ENCODE measurements around the gene EIF4H.
"Not testable (repeated sequence)": the region's sequence is repeated elsewhere in the genome, so short reads cannot be mapped to it uniquely, and the experiment has no call there.

Gene EIF4H

DNA sequence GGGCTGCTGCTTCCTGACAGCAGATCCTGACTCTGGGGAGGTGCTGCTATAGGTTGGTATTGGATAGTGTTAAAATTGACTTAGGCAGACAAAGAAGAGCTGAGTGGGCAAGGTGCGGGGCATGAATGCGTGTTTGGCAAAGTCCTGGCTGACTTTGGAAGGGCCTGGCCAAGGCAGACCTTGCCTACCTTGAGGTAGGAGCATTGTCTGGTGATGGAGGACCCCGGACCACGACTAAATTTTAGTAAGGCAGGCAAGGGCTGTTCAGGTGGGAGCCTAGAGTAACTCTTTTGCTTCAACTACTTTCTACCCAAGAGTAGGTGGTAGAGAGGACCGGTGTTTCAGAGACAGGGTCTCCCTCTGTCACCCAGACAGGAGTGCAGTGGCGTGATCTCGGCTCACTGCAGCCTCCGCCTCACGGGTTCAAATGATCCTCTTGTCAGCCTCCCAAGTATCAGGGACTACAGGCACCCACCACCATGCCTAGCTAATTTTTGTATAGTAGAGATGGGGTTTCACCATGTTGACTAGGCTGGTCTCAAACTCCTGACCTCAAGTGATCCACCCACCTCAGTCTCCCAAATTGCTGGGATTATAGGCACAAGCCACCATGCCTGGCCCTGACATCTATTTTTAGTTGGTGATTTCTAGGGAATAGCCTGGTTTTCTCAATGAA, 23.4 kb downstream of the EIF4H start:
- CTCF ChIA-PET: interaction anchor here (0.6 to 2.1 kb wide), 3 partner anchors 9 to 203 kb away, joined by 3 to 9 read pairs (median 7); no protein-coding TSS in a partner anchor
- POLR2A ChIA-PET: interaction anchor here (0.7 kb wide), 1 partner anchor 20 kb away, joined by 3 read pairs; no protein-coding TSS in a partner anchor

DNA sequence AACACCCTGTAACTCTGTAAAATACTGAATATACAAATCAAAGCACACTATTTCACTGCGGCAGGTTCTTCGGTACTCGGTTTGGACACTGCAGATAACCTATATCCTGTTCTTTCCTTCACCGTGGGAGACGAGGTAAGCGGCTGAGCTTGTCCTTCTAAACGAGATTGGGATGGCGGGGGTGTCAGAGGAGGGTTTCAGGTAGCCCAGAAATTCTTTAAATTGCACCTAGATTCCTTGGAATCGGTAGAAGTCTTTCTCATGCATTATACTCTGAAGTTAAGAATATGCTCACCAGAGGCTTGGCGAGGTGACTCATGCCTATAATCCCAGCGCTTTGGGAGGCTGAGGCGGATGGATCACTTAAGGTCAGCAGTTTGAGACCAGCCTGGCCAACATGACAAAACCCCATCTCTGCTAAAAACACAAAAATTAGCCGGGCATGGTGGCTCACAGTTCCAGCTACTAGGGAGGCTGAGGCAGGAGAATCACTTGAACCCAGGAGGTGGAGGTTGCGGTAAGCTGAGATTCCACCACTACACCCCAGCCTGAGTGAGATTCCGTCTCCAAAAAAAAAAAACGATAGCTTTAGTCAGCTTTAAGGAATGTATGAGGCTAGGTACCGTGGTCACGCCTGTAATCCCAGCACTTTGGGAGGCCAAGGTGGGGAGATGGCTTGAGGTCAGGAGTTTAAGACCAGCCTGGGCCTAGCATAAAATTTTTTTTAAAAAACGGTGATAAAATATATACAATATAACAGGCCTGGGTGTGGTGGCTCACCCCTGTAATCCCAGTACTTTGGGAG, 25.6 kb downstream of the EIF4H start:
- DNase-seq (ENCODE audit: extremely low spot score): no peak
- no peak for TF ChIP-seq ELF4 (IDR thresholded peaks at IDR 0.05)
- TF ChIP-seq FOXK2 (IDR thresholded peaks at IDR 0.05): no peak
- TF ChIP-seq TARDBP (IDR thresholded peaks at IDR 0.05): no peak
- no peak for TF ChIP-seq ARNT (IDR thresholded peaks at IDR 0.05)
- TF ChIP-seq, protein P1, sequence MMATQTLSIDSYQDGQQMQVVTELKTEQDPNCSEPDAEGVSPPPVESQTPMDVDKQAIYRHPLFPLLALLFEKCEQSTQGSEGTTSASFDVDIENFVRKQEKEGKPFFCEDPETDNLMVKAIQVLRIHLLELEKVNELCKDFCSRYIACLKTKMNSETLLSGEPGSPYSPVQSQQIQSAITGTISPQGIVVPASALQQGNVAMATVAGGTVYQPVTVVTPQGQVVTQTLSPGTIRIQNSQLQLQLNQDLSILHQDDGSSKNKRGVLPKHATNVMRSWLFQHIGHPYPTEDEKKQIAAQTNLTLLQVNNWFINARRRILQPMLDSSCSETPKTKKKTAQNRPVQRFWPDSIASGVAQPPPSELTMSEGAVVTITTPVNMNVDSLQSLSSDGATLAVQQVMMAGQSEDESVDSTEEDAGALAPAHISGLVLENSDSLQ (IDR thresholded peaks at IDR 0.05): no peak
- TF ChIP-seq L3MBTL2 (conservative IDR thresholded peaks at IDR 0.05): no peak
- TF ChIP-seq BHLHE40 (IDR thresholded peaks at IDR 0.05; ENCODE audit: borderline replicate concordance): no peak
- no peak for TF ChIP-seq ZNF384 (IDR thresholded peaks at IDR 0.05)
- no peak for TF ChIP-seq SP1 (IDR thresholded peaks at IDR 0.05)
- TF ChIP-seq FOXA1 (IDR thresholded peaks at IDR 0.05): no peak
- no peak for TF ChIP-seq FOXM1 (IDR thresholded peaks at IDR 0.05; ENCODE audit: borderline replicate concordance)
- TF ChIP-seq SUZ12 (IDR thresholded peaks at IDR 0.05): no peak
- no peak for TF ChIP-seq HDGF (IDR thresholded peaks at IDR 0.05; ENCODE audit: borderline replicate concordance)
- no peak for TF ChIP-seq CTBP1 (IDR thresholded peaks at IDR 0.05; ENCODE audit: borderline replicate concordance)
- POLR2A ChIA-PET: no interaction called here
- CTCF ChIA-PET: interaction anchor here (0.6 to 2.1 kb wide), 6 partner anchors 10 to 201 kb away, joined by 3 to 7 read pairs (median 4); no protein-coding TSS in a partner anchor

More for the DNA sequence above, 23.4 kb downstream of the EIF4H start:
- no peak for DNase-seq (ENCODE audit: extremely low spot score)
- no peak for TF ChIP-seq HDGF (IDR thresholded peaks at IDR 0.05; ENCODE audit: borderline replicate concordance)
- TF ChIP-seq ARNT (IDR thresholded peaks at IDR 0.05): no peak
- no peak for TF ChIP-seq NFRKB (IDR thresholded peaks at IDR 0.05)
- no peak for TF ChIP-seq L3MBTL2 (conservative IDR thresholded peaks at IDR 0.05)
- no peak for TF ChIP-seq LEF1 (IDR thresholded peaks at IDR 0.05; ENCODE audit: borderline replicate concordance)
- TF ChIP-seq FOXK2 (IDR thresholded peaks at IDR 0.05): no peak
- no peak for TF ChIP-seq FOXA1 (IDR thresholded peaks at IDR 0.05)
- TF ChIP-seq, protein P1 (IDR thresholded peaks at IDR 0.05): no peak
- TF ChIP-seq BHLHE40 (IDR thresholded peaks at IDR 0.05; ENCODE audit: borderline replicate concordance): no peak
- TF ChIP-seq CTBP1 (IDR thresholded peaks at IDR 0.05; ENCODE audit: borderline replicate concordance): no peak
- TF ChIP-seq ZNF384 (IDR thresholded peaks at IDR 0.05): no peak
- no peak for TF ChIP-seq SUZ12 (IDR thresholded peaks at IDR 0.05)
- TF ChIP-seq TARDBP (IDR thresholded peaks at IDR 0.05): no peak
- no peak for TF ChIP-seq FOXM1 (IDR thresholded peaks at IDR 0.05; ENCODE audit: borderline replicate concordance)
- no peak for TF ChIP-seq ELF4 (IDR thresholded peaks at IDR 0.05)
- TF ChIP-seq SP1 (IDR thresholded peaks at IDR 0.05): no peak

DNA sequence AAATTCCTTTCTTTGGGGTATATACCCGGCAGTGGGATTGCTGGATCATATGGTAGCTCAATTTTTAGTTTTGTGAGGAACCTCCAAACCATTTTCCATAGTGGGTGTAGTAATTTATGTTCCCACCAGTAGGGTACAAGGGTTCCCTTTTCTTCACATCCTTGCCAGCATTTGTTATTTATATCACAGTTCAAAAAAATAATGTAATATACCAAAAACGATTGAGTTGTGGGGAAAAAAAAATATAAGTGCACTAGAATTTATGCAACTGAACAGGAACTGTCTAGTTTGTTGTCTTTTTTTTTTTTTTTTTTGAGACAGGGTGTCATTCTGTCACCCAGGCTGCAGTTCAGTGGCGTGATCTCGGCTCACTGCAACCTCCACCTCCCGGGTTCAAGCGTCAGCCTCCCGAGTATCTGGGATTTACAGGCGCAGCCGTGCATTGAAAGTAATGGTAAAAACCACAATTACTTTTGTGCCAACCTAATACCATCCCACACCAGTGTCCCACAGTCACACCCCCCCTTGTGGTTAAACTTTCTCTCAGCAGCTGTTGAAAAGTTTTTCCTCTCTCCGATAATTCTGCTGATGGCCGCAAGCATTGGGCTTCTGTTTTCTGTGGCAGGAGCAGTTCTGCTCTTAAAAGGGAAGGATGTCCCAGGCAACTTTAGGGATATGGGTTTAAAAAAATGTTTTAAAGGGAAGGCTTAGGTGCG, 28.8 kb downstream of the EIF4H start:
- POLR2A ChIA-PET: no interaction called here
- DNase-seq (ENCODE audit: extremely low spot score): no peak
- TF ChIP-seq ELF4 (IDR thresholded peaks at IDR 0.05): no peak
- no peak for TF ChIP-seq FOXA1 (IDR thresholded peaks at IDR 0.05)
- TF ChIP-seq FOXM1 (IDR thresholded peaks at IDR 0.05; ENCODE audit: borderline replicate concordance): no peak
- no peak for TF ChIP-seq LEF1 (IDR thresholded peaks at IDR 0.05; ENCODE audit: borderline replicate concordance)
- TF ChIP-seq NFRKB (IDR thresholded peaks at IDR 0.05): no peak
- no peak for TF ChIP-seq FOXK2 (IDR thresholded peaks at IDR 0.05)
- no peak for TF ChIP-seq SUZ12 (IDR thresholded peaks at IDR 0.05)
- TF ChIP-seq L3MBTL2 (conservative IDR thresholded peaks at IDR 0.05): no peak
- TF ChIP-seq TARDBP (IDR thresholded peaks at IDR 0.05): no peak
- no peak for TF ChIP-seq CTBP1 (IDR thresholded peaks at IDR 0.05; ENCODE audit: borderline replicate concordance)
- TF ChIP-seq ZNF384 (IDR thresholded peaks at IDR 0.05): no peak
- no peak for TF ChIP-seq HDGF (IDR thresholded peaks at IDR 0.05; ENCODE audit: borderline replicate concordance)
- TF ChIP-seq ARNT (IDR thresholded peaks at IDR 0.05): no peak
- no peak for TF ChIP-seq BHLHE40 (IDR thresholded peaks at IDR 0.05; ENCODE audit: borderline replicate concordance)
- TF ChIP-seq, protein P1 (IDR thresholded peaks at IDR 0.05): no peak
- TF ChIP-seq SP1 (IDR thresholded peaks at IDR 0.05): no peak
- CTCF ChIA-PET: interaction anchor here (0.8 to 1.2 kb wide), 3 partner anchors 147 to 198 kb away, joined by 3 to 9 read pairs (median 5); no protein-coding TSS in a partner anchor

DNA sequence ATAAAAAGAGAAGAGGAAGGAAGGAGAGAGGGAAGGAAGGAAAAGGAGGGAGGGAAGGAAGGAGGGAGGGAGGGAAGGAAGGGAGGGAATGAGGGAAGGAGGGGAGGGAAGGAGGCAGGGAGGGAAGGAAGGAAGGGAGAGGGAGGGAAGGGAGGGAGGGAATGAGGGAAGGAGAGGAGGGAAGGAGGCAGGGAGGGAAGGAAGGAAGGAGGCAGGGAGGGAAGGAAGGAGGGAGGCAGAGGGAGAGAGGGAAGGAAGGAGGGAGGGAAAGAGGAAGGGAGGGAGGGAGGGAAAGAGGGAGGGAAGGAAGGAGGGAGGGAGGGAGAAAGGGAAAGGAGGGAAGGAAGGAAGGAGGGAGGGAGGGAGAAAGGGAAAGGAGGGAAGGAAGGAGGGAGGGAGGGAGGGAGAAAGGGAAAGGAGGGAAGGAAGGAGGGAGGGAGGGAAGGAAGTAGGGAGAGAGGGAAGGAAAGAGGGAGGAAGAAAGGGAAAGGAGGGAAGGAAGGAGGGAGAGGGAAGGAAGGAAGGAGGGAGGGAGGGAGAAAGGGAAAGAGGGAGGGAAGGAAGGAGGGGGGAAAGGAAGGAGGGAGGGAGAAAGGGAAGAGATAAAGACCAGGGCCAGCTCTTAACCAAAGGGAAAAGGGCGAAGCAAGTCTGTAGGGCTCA, 29.9 kb downstream of the EIF4H start:
- TF ChIP-seq FOXK2 (IDR thresholded peaks at IDR 0.05): no peak
- no peak for TF ChIP-seq L3MBTL2 (conservative IDR thresholded peaks at IDR 0.05)
- TF ChIP-seq CTBP1 (IDR thresholded peaks at IDR 0.05; ENCODE audit: borderline replicate concordance): no peak
- no peak for TF ChIP-seq TARDBP (IDR thresholded peaks at IDR 0.05)
- TF ChIP-seq SUZ12 (IDR thresholded peaks at IDR 0.05): no peak
- TF ChIP-seq, protein P1 (IDR thresholded peaks at IDR 0.05): no peak
- TF ChIP-seq FOXM1 (IDR thresholded peaks at IDR 0.05; ENCODE audit: borderline replicate concordance): no peak
- no peak for TF ChIP-seq NFRKB (IDR thresholded peaks at IDR 0.05)
- no peak for DNase-seq (ENCODE audit: extremely low spot score)
- CTCF ChIA-PET: interaction anchor here (0.6 to 4.1 kb wide), 4 partner anchors 27 to 197 kb away, joined by 3 to 83 read pairs (median 7); no protein-coding TSS in a partner anchor
- POLR2A ChIA-PET: no interaction called here

DNA sequence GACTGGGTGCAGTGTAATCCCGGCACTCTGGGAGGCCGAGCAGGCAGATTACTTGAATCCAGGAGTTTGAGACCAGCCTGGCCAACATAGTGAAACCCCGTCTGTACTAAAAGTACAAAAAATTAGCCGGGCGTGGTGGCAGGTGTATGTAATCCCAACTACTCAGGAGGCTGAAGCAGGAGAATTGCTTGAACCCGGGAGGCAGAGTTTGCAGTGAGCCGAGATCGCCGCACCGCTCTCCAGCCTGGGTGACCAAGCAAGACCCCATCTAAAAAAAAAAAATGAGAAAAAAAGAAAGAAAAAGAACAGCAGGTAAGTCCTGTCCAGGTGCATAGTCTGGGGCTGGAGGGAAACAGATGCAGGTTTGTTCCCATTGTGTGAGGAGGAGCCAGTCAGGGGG, 31.9 kb downstream of the EIF4H start:
- POLR2A ChIA-PET: interaction anchor here (1.5 kb wide), 1 partner anchor 195 kb away, joined by 8 read pairs; no protein-coding TSS in a partner anchor
- CTCF ChIA-PET: interaction anchor here (0.5 to 4.1 kb wide), 21 partner anchors 8 to 347 kb away, joined by 3 to 83 read pairs (median 3); no protein-coding TSS in a partner anchor
- DNase-seq (ENCODE audit: extremely low spot score): not testable (repeated sequence)
